Measurements from ENCODE around the gene CTF1. TPM values are rescaled to one million over a fixed set of nuclear protein-coding genes. Genes with fewer than 3 reads are reported as not detected.

Gene CTF1
- total and polyA plus RNA-seq, 10 of the 15 experiments (the other 5 are each of a cell fraction or from before 2014, with no cell fraction given) = 0.04 to 0.46 (median 0.11) TPM; not detected in 3

DNA sequence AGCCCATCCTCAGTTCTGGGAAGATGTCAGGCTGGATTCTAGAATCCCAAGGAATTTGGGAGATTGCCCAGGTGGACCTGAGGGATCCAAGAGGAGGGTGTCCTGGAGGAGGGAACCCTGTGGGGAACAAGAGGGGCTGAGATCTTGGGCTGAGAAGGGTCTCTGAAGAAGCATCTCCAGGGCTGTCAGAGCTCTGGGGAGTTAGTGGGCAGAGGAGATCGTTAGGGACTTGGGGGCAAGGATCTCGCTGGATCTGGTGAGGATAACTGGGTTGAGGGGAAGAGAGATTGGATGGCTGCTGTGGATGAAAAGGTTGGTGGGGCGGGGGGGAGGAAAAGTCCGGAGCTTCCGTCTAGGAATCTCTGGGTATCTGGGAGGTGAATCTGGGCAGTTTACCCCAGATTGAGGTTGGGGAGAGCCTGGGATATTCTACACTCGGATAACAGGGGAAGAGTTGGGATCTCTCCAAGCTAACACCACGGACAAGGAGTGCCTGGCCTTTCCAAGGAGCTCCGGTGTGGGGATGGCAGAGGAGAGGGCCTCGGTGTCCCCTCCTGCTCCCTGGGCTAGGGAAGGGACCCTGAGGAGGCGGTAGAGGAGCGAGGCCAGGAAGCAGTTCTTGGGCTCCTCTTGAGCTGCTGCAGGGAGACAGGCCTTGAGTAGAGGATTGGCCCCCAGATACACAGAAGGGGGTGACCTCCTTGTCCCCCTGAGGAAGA is 28.7 kb downstream of the CTF1 start (continued):
- no peak for TF ChIP-seq MEF2A (IDR thresholded peaks at IDR 0.05; ENCODE audit: insufficient read depth, low read depth, low read length)
- TF ChIP-seq RB1 (IDR thresholded peaks at IDR 0.05; ENCODE audit: borderline replicate concordance) = no peak
- TF ChIP-seq ZZZ3 (IDR thresholded peaks at IDR 0.05; ENCODE audit: control insufficient read depth, insufficient read length, low read depth) = no peak
- no peak for TF ChIP-seq RCOR1 (conservative IDR thresholded peaks at IDR 0.05; ENCODE audit: low read depth, low read length)
- no peak for TF ChIP-seq SUPT20H (IDR thresholded peaks at IDR 0.05; ENCODE audit: borderline replicate concordance, control insufficient read depth, low read depth, low read length)
- no peak for TF ChIP-seq EP300 (IDR thresholded peaks at IDR 0.05; ENCODE audit: borderline replicate concordance in 1 of 2, control insufficient read depth in 1 of 2, low read depth in 2 of 2, low read length in 2 of 2)
- TF ChIP-seq BRCA1 (IDR thresholded peaks at IDR 0.05; ENCODE audit: low read depth, low read length) = no peak
- no peak for TF ChIP-seq CBX3 (IDR thresholded peaks at IDR 0.05; ENCODE audit: borderline replicate concordance, low read depth)

DNA sequence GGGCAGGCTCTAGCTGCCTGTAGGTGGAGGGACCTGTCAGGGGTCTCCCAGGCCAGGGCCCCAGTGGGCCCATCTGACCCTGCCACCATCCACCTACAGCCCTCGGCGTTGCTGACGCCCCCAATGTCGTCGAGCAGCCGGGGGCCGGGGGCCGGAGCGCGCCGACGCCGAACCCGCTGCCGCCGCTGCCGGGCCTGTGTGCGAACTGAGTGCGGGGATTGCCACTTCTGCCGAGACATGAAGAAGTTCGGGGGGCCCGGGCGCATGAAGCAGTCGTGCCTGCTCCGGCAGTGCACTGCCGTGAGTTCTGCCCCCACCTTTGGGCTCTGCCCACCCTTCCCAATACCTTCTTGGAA is 29.2 kb downstream of the CTF1 start:
- DNase-seq (ENCODE audit: low read depth, low spot score) (no peak), ATAC-seq (no peak), FAIRE-seq (no peak)
- intact Hi-C loops (cut with micrococcal nuclease; ENCODE audit: unreplicated experiment) = loop anchor here (10.0 kb wide), 2 partner anchors 231 to 271 kb away; partner anchors contain the start of genes FBRS, PRR14 and SRCAP
- in situ Hi-C loops (cut with MboI) = no loop called here
- Histone ChIP-seq H4K20me1 (ENCODE audit: control insufficient read depth, insufficient read depth) (no peaks in the 10 kb centered on the region), H3K4me2 (ENCODE audit: control insufficient read depth, insufficient read depth) (no peak overlapping the region), H3K36me3 (ENCODE audit: control insufficient read depth in 2 of 2, insufficient read depth in 2 of 2, low read length in 1 of 2) (peaks cover 0 to 7% of the 10 kb centered on the region in 2 experiments), H3K9ac (ENCODE audit: control insufficient read depth, insufficient read depth, low read length) (no peak overlapping the region), H3K79me2 (ENCODE audit: control insufficient read depth, insufficient read depth, low read length) (peaks cover 5% of the 10 kb centered on the region), H3K4me1 (ENCODE audit: control insufficient read depth, insufficient read depth, low read length) (peaks cover 4% of the 10 kb centered on the region; the same call in 1 of the 2 replicates), H3K4me3 (no peak overlapping the region), H3K27ac (ENCODE audit: control insufficient read depth, insufficient read depth) (no peak overlapping the region), H3K27me3 (replicated peaks in 1 of 2; ENCODE audit: control insufficient read depth in 2 of 2, insufficient read depth in 2 of 2, low read length in 1 of 2) (no peaks in the 10 kb centered on the region), H3K9me3 (replicated peaks; ENCODE audit: control insufficient read depth, insufficient read depth, low read length) (no peaks in the 10 kb centered on the region), H2AFZ (ENCODE audit: control insufficient read depth, low read depth, low read length) (no peak overlapping the region)
- ChIA-PET RAD21 (ENCODE audit: unreplicated experiment) (interaction anchor here (1.3 kb wide), 1 partner anchor 28 kb away, joined by 4 read pairs; no protein-coding TSS in a partner anchor), SMC1A (ENCODE audit: uncharacterized antibody, unreplicated experiment) (interaction anchor here (1.2 to 1.3 kb wide), 2 partner anchors 9 to 16 kb away, joined by 3 to 5 read pairs; no protein-coding TSS in a partner anchor), POLR2A (interaction anchor here (0.6 kb wide), 1 partner anchor 28 kb away, joined by 4 read pairs; no protein-coding TSS in a partner anchor), CTCF (interaction anchor here (1.1 to 5.2 kb wide), 2 partner anchors 16 to 24 kb away, joined by 3 to 26 read pairs; no protein-coding TSS in a partner anchor)
- 98% methylated on average over 26 of the region's 26 CpGs for WGBS (ENCODE audit: insufficient coverage, insufficient replicate concordance, low lambda C conversion rate, missing lambda C conversion rate)
- TF ChIP-seq SMARCA5 (IDR thresholded peaks at IDR 0.05) = no peak
- TF ChIP-seq SRF (IDR thresholded peaks at IDR 0.05; ENCODE audit: low read depth in 2 of 2, low read length in 2 of 2) = no peak
- no peak for TF ChIP-seq RB1 (IDR thresholded peaks at IDR 0.05; ENCODE audit: borderline replicate concordance)
- TF ChIP-seq CEBPB (IDR thresholded peaks at IDR 0.05; ENCODE audit: borderline replicate concordance in 1 of 2, low read depth in 2 of 2, low read length in 2 of 2) = no peak
- no peak for TF ChIP-seq LARP7 (IDR thresholded peaks at IDR 0.05)
- TF ChIP-seq GABPA (IDR thresholded peaks at IDR 0.05; ENCODE audit: low read depth) = no peak
- TF ChIP-seq WRNIP1 (IDR thresholded peaks at IDR 0.05; ENCODE audit: borderline replicate concordance, low read depth, low read length) = no peak
- TF ChIP-seq, protein P1, sequence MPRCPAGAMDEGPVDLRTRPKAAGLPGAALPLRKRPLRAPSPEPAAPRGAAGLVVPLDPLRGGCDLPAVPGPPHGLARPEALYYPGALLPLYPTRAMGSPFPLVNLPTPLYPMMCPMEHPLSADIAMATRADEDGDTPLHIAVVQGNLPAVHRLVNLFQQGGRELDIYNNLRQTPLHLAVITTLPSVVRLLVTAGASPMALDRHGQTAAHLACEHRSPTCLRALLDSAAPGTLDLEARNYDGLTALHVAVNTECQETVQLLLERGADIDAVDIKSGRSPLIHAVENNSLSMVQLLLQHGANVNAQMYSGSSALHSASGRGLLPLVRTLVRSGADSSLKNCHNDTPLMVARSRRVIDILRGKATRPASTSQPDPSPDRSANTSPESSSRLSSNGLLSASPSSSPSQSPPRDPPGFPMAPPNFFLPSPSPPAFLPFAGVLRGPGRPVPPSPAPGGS (IDR thresholded peaks at IDR 0.05; ENCODE audit: borderline replicate concordance, insufficient read depth, low read depth, low read length, poor library complexity, severe bottlenecking) = no peak
- no peak for TF ChIP-seq ZBTB11 (CRISPR knock-in tag; IDR thresholded peaks at IDR 0.05)
- no peak for TF ChIP-seq MEF2B (IDR thresholded peaks at IDR 0.05; ENCODE audit: partially characterized antibody, poor library complexity, severe bottlenecking)
- no TSS peak for BruUV-seq (replicated peaks)

Data from GM12878 (cell line).